HL-60/S4 treated with phorbol 12-myristate 13-acetate at 8.2 ng/mL for 4 days and 3 days (cell line): Measurements from ENCODE around the gene CHCHD4.
"Not testable (repeated sequence)": the region's sequence is repeated elsewhere in the genome, so short reads cannot be mapped to it uniquely, and the experiment has no call there.

Experiments
- in situ Hi-C: fragments of 300-500 bp; cut with MboI; formaldehyde crosslinking; loops from 2 replicates; pipeline ENCODE4 v1.15.0; 2022; ENCODE audit warnings: low sequenced_read_pairs

Gene CHCHD4

DNA sequence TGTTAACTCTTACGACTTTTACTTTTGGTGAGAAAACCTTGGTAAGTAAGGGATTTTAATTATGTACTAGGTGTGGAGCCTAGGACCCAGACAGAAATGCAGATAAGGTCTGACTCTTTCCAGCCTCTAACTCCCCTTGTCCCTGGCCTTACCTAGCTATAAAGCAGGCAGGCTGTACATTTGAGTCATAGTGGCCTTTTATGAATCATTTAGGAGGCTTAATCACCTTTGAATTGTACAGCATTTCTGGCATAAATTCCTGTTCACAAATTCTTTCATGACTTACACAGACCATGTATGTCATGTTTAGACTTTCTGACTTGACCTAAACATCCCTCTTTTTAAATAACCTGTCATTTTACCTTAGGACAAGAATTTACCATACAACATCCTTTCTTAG, 47.4 kb downstream of the CHCHD4 start:
- in situ Hi-C loops: no loop called here

DNA sequence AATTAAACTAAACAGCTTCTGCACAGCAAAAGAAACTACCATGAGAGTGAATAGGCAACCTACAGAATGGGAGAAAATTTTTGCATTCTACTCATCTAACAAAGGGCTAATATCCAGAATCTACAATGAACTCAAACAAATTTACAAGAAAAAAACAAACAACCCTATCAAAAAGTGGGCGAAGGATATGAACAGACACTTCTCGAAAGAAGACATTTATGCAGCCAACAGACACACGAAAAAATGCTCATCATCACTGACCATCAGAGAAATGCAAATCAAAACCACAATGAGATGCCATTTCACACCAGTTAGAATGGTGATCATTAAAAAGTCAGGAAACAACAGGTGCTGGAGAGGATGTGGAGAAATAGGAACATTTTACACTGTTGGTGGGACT, 49.4 kb downstream of the CHCHD4 start:
- in situ Hi-C loops: not testable (repeated sequence)

DNA sequence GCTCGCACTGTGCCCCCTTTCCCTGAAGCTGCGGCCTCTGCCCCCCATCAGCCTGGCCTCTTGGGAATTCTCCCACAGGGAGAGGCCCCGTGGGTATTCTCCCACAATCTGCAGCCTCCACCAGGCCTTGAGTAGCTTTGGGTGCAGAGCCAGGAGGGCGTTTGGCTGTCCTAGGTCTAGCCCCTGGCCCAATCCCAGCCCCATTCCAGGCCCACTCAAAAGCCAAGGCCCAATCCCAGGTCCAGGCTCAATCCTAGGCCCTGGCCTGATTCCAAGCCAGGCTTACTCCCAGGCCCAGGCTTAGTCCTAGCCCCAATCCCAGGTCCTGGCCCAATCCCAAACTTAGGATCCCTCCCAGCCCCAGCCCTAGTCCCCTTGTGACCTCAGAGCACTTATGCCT, 59.8 kb downstream of the CHCHD4 start:
- in situ Hi-C loops: no loop called here

DNA sequence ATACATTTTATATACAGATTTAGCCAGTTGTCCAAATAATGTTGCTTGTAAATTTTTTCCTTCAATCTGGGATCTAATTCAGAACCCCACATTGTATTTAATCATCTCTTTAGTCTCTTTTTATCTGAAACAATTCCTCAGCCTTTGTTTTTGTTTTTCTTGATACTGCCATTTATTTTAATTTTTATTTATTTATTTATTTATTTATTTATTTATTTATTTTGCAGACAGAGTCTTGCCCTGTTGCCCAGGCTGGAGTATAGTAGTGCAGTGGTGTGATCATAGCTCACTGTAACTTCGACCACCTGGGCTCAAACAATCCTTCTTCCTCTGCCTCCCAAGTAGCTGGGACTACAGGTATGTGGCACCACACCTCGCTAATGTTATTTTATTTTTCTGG, 61.5 kb downstream of the CHCHD4 start:
- in situ Hi-C loops: no loop called here
